ENCODE results near the gene BRD4.

BRD4 gene

DNA sequence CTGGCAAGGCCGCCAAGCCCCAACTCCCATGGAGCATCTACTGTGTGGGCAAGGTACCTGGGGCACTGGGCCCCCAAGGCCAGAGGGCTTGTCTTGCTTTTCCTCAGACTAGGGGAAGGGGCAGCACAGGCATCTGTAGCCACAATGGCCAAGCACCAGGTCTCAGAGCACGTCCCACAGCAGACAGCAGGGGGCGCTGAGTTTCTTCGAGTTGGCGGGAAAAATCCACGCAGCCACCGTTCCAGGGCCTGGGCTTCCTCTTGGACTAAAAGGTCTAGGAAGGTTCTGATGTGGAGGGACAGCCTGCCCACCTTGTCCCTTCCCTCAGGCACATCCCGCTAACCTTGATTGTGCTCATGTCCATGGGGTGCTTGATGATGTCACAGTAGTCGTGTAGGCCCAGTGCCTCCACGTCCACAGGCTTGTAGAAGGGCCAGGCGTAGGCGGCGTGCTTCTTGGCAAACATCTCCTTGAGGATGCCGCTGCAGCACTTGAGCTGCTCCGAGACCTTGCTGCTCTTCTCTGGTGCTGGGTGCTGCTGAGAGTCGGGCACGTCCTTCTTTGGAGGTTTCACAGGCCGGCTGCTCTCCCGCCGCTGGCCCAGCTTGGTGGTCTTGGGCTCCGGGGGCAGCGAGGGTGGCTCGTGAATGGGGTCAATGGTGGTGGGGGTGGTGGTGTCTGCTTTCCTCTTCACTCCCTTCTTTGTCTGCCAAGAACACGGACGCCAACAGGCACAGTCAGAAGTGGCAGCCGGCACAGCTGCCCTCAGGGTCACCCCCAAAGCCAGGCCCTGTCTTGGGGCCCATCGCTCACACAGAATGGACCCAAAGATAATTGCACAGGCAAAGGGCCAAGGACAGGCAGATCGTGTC, 68.0 kb downstream of the BRD4 start:
- peak; percentile 69 for DNase-seq

DNA sequence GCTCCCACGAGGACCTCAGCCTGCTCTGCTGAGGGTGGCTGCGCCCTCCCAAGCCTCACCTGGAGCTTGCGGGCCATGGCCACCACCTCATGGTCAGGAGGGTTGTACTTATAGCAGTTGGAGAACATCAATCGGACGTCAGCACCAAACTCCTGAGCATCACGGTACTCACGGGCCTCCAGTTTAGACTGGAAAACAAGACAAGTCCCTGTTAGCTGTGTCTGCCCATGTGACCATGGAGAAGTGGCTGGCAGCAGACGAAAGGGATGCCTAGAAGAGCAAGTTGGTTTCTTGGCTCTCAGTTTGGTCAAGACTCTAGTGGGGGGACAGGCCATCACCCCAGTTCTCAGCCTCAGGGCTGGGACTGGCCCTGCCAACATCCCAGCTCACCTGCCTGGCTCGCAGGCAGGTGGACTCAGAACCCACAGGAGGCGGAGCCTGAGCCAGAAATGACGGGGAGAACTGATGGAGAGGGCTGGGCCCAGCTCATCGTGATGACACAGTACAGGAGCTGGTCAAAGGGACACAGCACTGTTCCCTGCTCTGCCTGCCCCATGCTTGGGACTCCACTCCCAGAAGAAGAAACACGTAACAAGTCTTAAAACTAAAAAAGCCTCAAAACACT, 68.9 kb downstream of the BRD4 start:
- no peak for DNase-seq

DNA sequence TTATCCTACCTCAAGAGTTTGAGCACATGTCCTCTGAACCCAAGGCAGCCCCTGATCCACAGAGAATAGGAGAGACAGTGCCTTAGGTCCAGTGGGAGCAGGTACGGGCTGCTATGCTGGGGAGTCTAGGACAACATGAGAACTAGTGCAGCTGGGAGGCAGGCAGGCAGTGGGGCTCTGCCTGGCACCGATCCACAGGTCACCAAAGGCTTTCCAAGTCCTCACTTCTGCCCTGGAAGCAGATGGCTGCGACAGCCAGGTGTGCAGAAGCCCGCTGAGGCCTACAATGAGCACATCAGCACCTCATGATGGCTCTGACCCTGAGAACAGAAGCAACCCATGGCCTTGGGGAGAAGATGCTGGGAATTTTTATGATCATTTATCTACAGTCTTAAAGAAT, 70.3 kb downstream of the BRD4 start:
- DNase-seq = no peak

DNA sequence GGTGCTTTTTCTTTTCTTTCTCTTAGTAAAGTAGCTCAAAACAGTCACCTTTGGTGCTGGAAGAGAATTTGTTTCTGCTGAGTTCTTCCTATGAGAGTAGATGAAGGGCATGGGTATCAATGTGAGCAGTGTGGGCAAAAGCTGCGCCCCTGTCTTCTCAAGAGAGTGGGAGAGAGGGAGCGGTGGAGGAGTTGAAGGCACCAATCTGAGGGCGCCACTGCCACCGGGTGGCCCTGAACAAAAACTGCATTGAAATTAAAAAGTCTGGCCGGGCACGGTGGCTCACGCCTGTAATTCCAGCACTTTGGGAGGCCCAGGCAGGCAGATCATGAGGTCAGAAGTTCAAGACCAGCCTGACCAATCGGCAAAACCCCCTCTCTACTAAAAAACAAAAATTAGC, 71.4 kb downstream of the BRD4 start:
- no peak for DNase-seq

GRCh38 chr19:15259907-15260306, 72.4 kb downstream of the BRD4 start:
- DNase-seq = no peak

- DNase-seq = no peak
Observed at GRCh38 chr19:15257782-15258181, 74.6 kb downstream of the BRD4 start.

GRCh38 chr19:15256708-15257331, 75.5 kb downstream of the BRD4 start:
- no peak for DNase-seq

- no peak for DNase-seq
Observed at GRCh38 chr19:15255359-15255990, 76.9 kb downstream of the BRD4 start.

DNA sequence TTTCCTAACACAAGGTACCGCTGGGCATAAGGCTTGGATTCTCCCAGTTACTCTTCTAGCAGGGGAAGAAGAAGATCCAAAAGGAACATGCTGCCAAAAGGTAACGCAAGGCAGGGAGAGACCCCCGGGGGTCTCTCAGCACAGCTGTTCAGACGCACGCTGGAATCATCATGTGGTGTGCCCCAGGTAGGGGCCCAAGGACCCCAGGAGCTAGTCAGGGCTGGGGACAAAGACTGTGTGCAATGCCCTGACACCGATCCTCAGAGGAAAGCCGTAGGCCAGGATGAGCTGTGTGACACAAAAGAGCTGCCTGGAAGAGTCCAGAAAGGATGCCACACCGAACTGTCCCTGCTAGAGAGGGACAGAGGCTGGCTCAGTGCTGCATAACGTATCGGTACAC, 77.8 kb downstream of the BRD4 start:
- no peak for DNase-seq

- DNase-seq = no peak
Observed at GRCh38 chr19:15253513-15253912, 78.8 kb downstream of the BRD4 start.

DNA sequence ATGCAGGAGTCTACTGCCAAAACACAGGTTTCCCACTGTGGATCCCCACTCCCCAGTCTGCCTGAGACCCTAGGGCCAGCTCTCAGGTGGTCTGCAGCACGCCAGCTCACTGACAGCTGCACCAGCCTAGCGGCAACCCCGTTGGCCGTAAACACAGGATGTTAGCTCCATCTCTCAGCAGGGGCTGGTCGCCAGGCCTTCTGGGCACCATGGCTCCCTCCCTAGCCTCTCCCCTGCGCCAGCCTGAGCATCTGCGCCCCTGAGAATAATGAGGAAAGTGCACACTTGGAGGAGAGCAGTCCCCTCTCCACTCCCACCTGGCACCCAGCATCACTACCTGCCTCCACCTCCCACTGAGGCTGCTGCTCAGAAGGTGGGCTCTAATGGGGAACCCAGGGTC, 79.3 kb downstream of the BRD4 start:
- no peak for DNase-seq

GRCh38 chr19:15252398-15253018, 79.8 kb downstream of the BRD4 start:
- DNase-seq = no peak

GRCh38 chr19:15251749-15252397, 80.5 kb downstream of the BRD4 start:
- no peak for DNase-seq

DNA sequence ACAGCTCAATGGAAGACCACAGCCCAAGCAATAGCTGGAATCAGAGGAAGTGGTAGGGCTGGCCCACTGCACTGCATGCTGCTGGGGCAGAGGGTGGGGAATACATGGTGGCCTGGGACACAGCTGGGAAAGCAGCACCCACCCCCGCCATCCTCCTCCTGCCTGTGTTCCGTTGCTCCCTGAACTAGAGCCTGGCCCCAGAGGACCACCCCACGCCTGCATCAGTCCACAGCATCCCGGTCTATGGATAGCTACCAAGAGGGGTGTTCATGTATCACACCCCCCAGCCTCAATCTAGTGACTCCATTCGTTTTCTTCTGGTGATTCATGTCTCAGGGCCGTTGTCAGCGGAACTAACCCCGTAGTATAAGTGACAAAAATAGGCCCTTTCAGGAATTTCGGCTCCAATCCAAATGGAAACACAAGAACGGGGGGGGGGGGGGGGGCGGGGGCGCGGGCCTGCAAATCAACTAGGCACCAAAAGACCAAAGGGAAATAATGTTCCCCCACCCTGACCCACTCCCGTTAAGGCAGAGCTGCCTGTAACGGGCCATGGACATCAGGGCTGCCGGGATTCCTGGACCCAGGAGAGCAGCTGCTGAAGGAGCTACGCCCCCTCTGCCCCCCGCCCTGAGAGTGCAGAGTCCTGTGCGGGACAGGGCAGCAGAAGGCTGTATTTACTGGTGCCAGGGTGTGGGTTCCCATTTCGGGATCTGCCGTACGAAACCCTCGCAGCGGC, 81.2 kb downstream of the BRD4 start:
- DNase-seq = no peak

DNA sequence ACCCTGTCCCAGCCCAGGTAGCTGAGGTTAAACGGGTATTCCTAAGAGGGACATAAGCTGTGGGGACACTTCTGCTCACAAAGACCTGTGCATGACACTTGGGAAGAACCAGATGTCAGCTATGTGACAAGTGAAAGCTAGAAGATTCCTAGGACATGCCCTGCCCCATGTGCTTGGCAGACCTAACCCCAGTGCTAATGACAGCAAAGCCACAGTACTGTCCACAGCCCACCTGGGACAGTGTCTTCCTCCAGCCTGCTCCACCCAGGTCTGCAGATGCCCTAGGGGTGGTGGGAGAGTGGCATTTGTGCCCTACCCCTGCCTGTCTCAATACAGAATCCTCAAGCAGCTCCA, 81.7 kb downstream of the BRD4 start:
- no peak for DNase-seq

DNA sequence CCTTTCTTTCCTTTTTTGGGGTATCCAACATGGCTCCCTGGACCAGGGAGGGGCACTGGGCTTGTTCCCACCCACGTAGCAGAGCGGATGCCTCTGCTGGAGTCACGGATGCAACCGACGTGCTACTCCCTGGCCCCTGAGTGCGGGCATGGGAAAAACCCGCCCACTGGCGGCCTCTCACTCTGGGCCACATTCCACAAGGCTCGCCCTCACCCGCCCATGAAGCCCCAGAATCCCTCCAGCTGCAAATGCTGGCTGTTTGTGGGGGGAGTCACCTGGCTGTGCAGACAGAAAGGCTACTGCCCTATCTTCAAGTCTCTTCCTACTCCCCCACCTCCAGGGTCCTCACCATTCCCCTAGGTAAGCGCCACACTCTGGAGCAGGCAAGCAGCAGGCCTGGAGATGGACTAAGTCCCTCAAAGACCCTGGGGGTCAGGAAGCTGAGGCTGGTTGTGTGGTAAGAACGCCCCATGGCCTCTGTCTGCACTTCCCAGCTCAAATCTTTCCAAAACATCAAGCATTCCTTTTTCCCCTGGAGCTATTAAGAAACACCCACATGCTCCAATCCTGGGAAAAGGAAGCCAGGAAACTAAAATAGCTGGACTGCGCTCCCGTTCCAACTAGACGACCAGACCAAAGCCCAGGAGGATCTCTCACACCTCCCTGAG, 82.2 kb downstream of the BRD4 start:
- no peak for DNase-seq

- DNase-seq = no peak
Observed at GRCh38 chr19:15249528-15249874, 82.8 kb downstream of the BRD4 start.

DNA sequence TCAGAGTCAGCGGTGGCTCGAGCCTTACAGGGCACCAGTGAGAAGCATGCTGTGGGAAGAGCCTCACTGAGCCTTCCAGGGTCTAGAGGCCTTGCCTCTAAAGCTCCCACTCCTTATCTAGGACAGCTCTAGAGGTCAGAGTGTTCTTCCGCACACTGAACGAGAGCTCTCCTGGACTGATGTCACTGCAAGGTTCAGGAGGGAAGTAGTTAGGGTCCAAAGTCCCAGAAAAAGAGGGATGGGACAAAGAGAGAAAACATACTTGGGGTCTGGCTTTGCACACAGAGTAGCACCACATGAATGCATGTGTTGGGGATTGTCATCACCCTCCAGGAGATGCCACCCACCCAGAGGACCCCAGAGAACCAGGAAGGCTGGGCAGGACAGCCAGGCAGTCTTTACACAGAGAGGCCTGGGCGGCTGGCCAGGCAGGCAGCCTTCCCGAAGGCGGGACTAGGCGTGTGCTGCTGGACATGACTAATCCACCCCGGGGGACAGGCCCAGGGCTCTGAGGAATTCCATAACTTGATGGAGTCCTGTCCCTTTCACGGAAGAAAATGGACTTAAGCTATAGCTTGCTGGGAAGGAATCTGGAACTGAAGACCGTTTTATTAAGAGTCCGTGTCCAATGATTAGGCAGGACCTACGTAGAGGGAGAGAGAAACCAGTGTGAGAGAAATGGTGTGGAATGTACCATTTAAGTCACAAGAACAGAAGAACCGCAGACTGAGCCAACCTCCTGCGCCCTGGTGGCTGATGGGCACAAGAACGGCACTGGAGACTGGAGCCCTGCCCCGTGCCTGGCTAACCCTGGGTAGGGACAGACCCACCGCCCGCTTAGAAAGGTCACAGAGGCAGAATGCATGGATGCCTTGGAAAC, 83.5 kb downstream of the BRD4 start:
- no peak for DNase-seq

GRCh38 chr19:15248106-15248505, 84.2 kb downstream of the BRD4 start:
- DNase-seq = no peak
